MM.1S (cell line): ENCODE measurements around the gene EXOC6.

Experiments used
- DNase-seq: peaks from one replicate; pipeline ENCODE4 v3.0.0-alpha.2; 2015
- H2AFZ ChIP-seq: fragments of 300-600 bp; sonication (generic); 2 replicates; pipeline ENCODE4 v1.6.0; 2016; ENCODE audit warnings: antibody characterized with exemption, low read length
- H3F3A ChIP-seq: fragments of 300-600 bp; sonication (generic); 2 replicates; pipeline ENCODE4 v1.6.1; 2016; ENCODE audit warnings: mild to moderate bottlenecking, antibody characterized with exemption, low read length, moderate library complexity, mixed read lengths; ENCODE audit not compliant: insufficient read depth
- H3K27ac ChIP-seq: fragments of 300-600 bp; sonication (generic); 2 replicates; pipeline ENCODE4 v1.5.1; 2016; ENCODE audit warnings: mild to moderate bottlenecking, low read length
- H3K27me3 ChIP-seq: fragments of 300-600 bp; sonication (generic); replicated peaks from 2 replicates; pipeline ENCODE4 v1.6.0; 2016; ENCODE audit warnings: low read length; ENCODE audit not compliant: insufficient read depth
- H3K36me3 ChIP-seq: fragments of 300-600 bp; sonication (generic); replicated peaks from 2 replicates; pipeline ENCODE4 v1.6.1; 2016; ENCODE audit warnings: mild to moderate bottlenecking, low read length, mixed read lengths; ENCODE audit not compliant: insufficient read depth
- H3K4me1 ChIP-seq: fragments of 300-600 bp; sonication (generic); 2 replicates; pipeline ENCODE4 v1.6.1; 2016; ENCODE audit warnings: low read length, mixed read lengths
- H3K4me2 ChIP-seq: fragments of 300-600 bp; sonication (generic); 2 replicates; pipeline ENCODE4 v1.6.0; 2016; ENCODE audit warnings: low read depth, low read length
- H3K4me3 ChIP-seq: fragments of 300-600 bp; sonication (generic); 2 replicates; pipeline ENCODE4 v1.5.1; 2016; ENCODE audit warnings: low read length, mixed read lengths
- H3K79me2 ChIP-seq: fragments of 300-600 bp; sonication (generic); 2 replicates; pipeline ENCODE4 v1.6.1; 2016; ENCODE audit warnings: mixed run types, low read length, mixed read lengths
- H3K9ac ChIP-seq: fragments of 300-600 bp; sonication (generic); 2 replicates; pipeline ENCODE4 v1.6.1; 2016; ENCODE audit warnings: low read length, mixed read lengths
- H3K9me2 ChIP-seq: fragments of 300-600 bp; sonication (generic); replicated peaks from 2 replicates; pipeline ENCODE4 v1.6.1; 2016; ENCODE audit warnings: mild to moderate bottlenecking, low read length, mixed read lengths; ENCODE audit not compliant: insufficient read depth
- H3K9me3 ChIP-seq: fragments of 300-600 bp; sonication (generic); replicated peaks from 2 replicates; pipeline ENCODE4 v1.6.1; 2016; ENCODE audit warnings: mild to moderate bottlenecking, low read length, mixed read lengths; ENCODE audit not compliant: insufficient read depth
- H4K20me1 ChIP-seq: fragments of 300-600 bp; sonication (generic); 2 replicates; pipeline ENCODE4 v1.6.1; 2016; ENCODE audit warnings: mild to moderate bottlenecking, low read length, moderate library complexity, mixed read lengths; ENCODE audit not compliant: insufficient read depth
- EZH2 ChIP-seq: fragments of 300-600 bp; sonication (generic); optimal IDR thresholded peaks from 2 replicates; pipeline ENCODE3; 2017; ENCODE audit warnings: low read depth, mild to moderate bottlenecking, antibody characterized with exemption, low read length, mixed read lengths
- EZH2phosphoT487 ChIP-seq: fragments of 300-600 bp; sonication (generic); IDR thresholded peaks from 2 replicates; pipeline ENCODE4 v1.6.1; 2018; ENCODE audit warnings: antibody characterized with exemption, low read length
- TF ChIP-seq, protein P1 (sequence below): fragments of 300-600 bp; sonication (generic); IDR thresholded peaks from 2 replicates; pipeline ENCODE4 v1.5.1; 2016; ENCODE audit warnings: antibody characterized with exemption, low read length, mixed read lengths

EXOC6 gene

GRCh38 chr10:93068411-93069244 lies 220.3 kb downstream of the EXOC6 start:
- Histone ChIP-seq H3K79me2 (no peaks in the 10 kb centered on the region), H3K27ac (no peak overlapping the region), H2AFZ (no peak overlapping the region), H3K27me3 (peaks cover 55% of the 10 kb centered on the region), H3K4me1 (peaks cover 12% of the 10 kb centered on the region), H3K4me3 (no peak overlapping the region), H3K9me2 (no peaks in the 10 kb centered on the region), H3K9ac (no peak overlapping the region), H3K36me3 (no peaks in the 10 kb centered on the region), H3K9me3 (no peaks in the 10 kb centered on the region), H4K20me1 (no peaks in the 10 kb centered on the region), H3K4me2 (no peak overlapping the region), H3F3A (peaks cover 25% of the 10 kb centered on the region)
- no peak for DNase-seq
- no peak for TF ChIP-seq EZH2phosphoT487
- TF ChIP-seq, protein P1, sequence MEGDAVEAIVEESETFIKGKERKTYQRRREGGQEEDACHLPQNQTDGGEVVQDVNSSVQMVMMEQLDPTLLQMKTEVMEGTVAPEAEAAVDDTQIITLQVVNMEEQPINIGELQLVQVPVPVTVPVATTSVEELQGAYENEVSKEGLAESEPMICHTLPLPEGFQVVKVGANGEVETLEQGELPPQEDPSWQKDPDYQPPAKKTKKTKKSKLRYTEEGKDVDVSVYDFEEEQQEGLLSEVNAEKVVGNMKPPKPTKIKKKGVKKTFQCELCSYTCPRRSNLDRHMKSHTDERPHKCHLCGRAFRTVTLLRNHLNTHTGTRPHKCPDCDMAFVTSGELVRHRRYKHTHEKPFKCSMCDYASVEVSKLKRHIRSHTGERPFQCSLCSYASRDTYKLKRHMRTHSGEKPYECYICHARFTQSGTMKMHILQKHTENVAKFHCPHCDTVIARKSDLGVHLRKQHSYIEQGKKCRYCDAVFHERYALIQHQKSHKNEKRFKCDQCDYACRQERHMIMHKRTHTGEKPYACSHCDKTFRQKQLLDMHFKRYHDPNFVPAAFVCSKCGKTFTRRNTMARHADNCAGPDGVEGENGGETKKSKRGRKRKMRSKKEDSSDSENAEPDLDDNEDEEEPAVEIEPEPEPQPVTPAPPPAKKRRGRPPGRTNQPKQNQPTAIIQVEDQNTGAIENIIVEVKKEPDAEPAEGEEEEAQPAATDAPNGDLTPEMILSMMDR: no peak
- no peak for TF ChIP-seq EZH2

DNA sequence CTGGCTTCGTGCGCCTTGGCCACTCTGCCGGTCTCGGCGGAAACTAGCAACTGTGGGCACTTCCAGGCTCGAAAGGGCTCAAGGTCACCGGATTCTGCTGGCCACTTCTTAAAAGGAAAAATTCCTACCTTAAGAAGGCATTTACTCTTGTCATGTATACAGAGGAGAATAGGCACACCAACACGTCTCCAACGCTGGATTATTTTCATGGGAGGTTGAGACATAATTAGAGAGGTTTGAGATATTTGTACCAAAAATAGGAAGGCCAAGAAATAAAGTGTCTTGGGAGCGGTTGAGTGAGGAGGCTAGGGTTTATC lies 220.9 kb downstream of the EXOC6 start:
- no peak overlapping the region for H3K27ac ChIP-seq
- H3K79me2 ChIP-seq: peaks cover 2% of the 10 kb centered on the region
- no peak for DNase-seq
- H3K4me2 ChIP-seq: no peak overlapping the region
- peaks cover 26% of the 10 kb centered on the region for H3F3A ChIP-seq
- H4K20me1 ChIP-seq: no peaks in the 10 kb centered on the region
- TF ChIP-seq, protein P1: no peak
- TF ChIP-seq EZH2: no peak
- no peak for TF ChIP-seq EZH2phosphoT487
- H3K27me3 ChIP-seq: peaks cover 49% of the 10 kb centered on the region
- no peak overlapping the region for H2AFZ ChIP-seq
- no peak overlapping the region for H3K4me3 ChIP-seq
- H3K9me3 ChIP-seq: no peaks in the 10 kb centered on the region
- no peaks in the 10 kb centered on the region for H3K36me3 ChIP-seq
- H3K9ac ChIP-seq: no peak overlapping the region
- H3K4me1 ChIP-seq: peaks cover 12% of the 10 kb centered on the region
- H3K9me2 ChIP-seq: no peaks in the 10 kb centered on the region

- peaks cover 13% of the 10 kb centered on the region for H3K79me2 ChIP-seq
- H3F3A ChIP-seq: peaks cover 33% of the 10 kb centered on the region
- TF ChIP-seq EZH2phosphoT487 (no peak), EZH2 (no peak)
- no peak overlapping the region for H3K4me3 ChIP-seq
- H4K20me1 ChIP-seq: no peaks in the 10 kb centered on the region
- peak overlapping the region; percentile 10; the same call in 1 of the 2 replicates for H3K4me2 ChIP-seq
- H3K27ac ChIP-seq: no peak overlapping the region
- no peaks in the 10 kb centered on the region for H3K9me3 ChIP-seq
- H3K27me3 ChIP-seq: peaks cover 36% of the 10 kb centered on the region
- no peaks in the 10 kb centered on the region for H3K9me2 ChIP-seq
- H3K9ac ChIP-seq: no peak overlapping the region
- no peak for DNase-seq
- no peaks in the 10 kb centered on the region for H3K36me3 ChIP-seq
- peaks cover 12% of the 10 kb centered on the region for H3K4me1 ChIP-seq
- no peak overlapping the region for H2AFZ ChIP-seq
Measured at GRCh38 chr10:93070378-93071176, 222.3 kb downstream of the EXOC6 start.
